IMR-90 (cell line): ENCODE results near the gene GAS7. TPM values are rescaled to one million over a fixed set of nuclear protein-coding genes. Genes with fewer than 3 reads are reported as not detected.

Source experiments
- ATAC-seq: fragments of 200-7000 bp; cut with Tn5 transposase; 2 replicates; pipeline ENCODE4 v1.9.1; 2020; ENCODE audit warnings: low read depth, mild to moderate bottlenecking, moderate library complexity
- BruUV-seq: library from RNA; stranded (reverse); fragments of 400-500 nt; replicated peaks from 2 replicates; lab custom pipeline; 2021; lab: Mats Ljungman, UMichigan
- CTCF ChIA-PET: fragments of 300-600 bp; formaldehyde crosslinking; extraction: SDS; loops from one replicate; lab custom pipeline; 2021; ENCODE audit warnings: antibody characterized with exemption; lab: Yijun Ruan, JAX
- POLR2A ChIA-PET: fragments of 300-600 bp; sonication (Branson Sonifier 250); formaldehyde crosslinking; loops from one replicate; lab custom pipeline; 2022; ENCODE audit warnings: antibody characterized with exemption; ENCODE audit not compliant: unreplicated experiment; lab: Charles Lee
- DNase-seq: peaks from one replicate; pipeline ENCODE4 v3.0.0; 2013
- H2AFZ ChIP-seq: replicated peaks from 2 replicates; pipeline ENCODE3; 2013; ENCODE audit warnings: low read length, mild to moderate bottlenecking; ENCODE audit not compliant: poor library complexity
- H2AK5ac ChIP-seq: 2 replicates; pipeline ENCODE4 v1.6.1; 2013; ENCODE audit warnings: low read depth, low read length, inconsistent platforms
- H2AK9ac ChIP-seq: replicated peaks from 2 replicates; pipeline ENCODE3; 2013; ENCODE audit warnings: mild to moderate bottlenecking, low read depth, low read length, moderate library complexity; ENCODE audit not compliant: poor library complexity
- H2BK120ac ChIP-seq: 2 replicates; pipeline ENCODE4 v1.6.1; 2013; ENCODE audit warnings: low read depth, low read length, inconsistent platforms
- H2BK15ac ChIP-seq: 3 replicates; pipeline ENCODE4 v1.6.1; 2013; ENCODE audit warnings: low read depth, low read length, inconsistent platforms
- H2BK20ac ChIP-seq: 2 replicates; pipeline ENCODE4 v1.6.1; 2013; ENCODE audit warnings: low read depth, mild to moderate bottlenecking, inconsistent platforms, low read length, moderate library complexity
- H2BK5ac ChIP-seq: 2 replicates; pipeline ENCODE4 v1.6.1; 2013; ENCODE audit warnings: mild to moderate bottlenecking, low read depth, low read length, inconsistent platforms; ENCODE audit not compliant: poor library complexity, severe bottlenecking
- H3K14ac ChIP-seq: replicated peaks from 2 replicates; pipeline ENCODE4 v1.6.1; 2013; ENCODE audit warnings: low read depth, low read length, inconsistent platforms
- H3K18ac ChIP-seq: 2 replicates; pipeline ENCODE4 v1.6.1; 2013; ENCODE audit warnings: low read depth, low read length, control low read depth
- H3K23ac ChIP-seq: 2 replicates; pipeline ENCODE4 v1.6.1; 2013; ENCODE audit warnings: low read depth, low read length, inconsistent platforms
- H3K27ac ChIP-seq: 2 replicates; pipeline ENCODE4 v1.5.1; 2013; ENCODE audit warnings: mild to moderate bottlenecking, control low read depth, low read length; ENCODE audit not compliant: insufficient read depth
- H3K27me3 ChIP-seq: 2 replicates; pipeline ENCODE4 v1.6.1; 2013; ENCODE audit warnings: low read length; ENCODE audit not compliant: control insufficient read depth, insufficient read depth
- H3K36me3 ChIP-seq: 2 replicates; pipeline ENCODE4 v1.6.1; 2013; ENCODE audit warnings: low read length, mixed read lengths; ENCODE audit not compliant: control insufficient read depth, insufficient read depth
- H3K4ac ChIP-seq: 2 replicates; pipeline ENCODE4 v1.6.1; 2013; ENCODE audit warnings: low read depth, low read length, inconsistent platforms
- H3K4me1 ChIP-seq: 2 replicates; pipeline ENCODE4 v1.6.1; 2013; ENCODE audit warnings: low read length, mixed read lengths; ENCODE audit not compliant: control insufficient read depth, insufficient read depth
- H3K4me2 ChIP-seq: 2 replicates; pipeline ENCODE4 v1.6.1; 2013; ENCODE audit warnings: low read depth, mild to moderate bottlenecking, control low read depth, low read length, moderate library complexity
- H3K4me3 ChIP-seq: 2 replicates; pipeline ENCODE4 v1.5.1; 2013; ENCODE audit warnings: low read depth, mild to moderate bottlenecking, control low read depth, low read length, moderate library complexity; ENCODE audit not compliant: insufficient read depth
- H3K56ac ChIP-seq: 2 replicates; pipeline ENCODE4 v1.6.1; 2013; ENCODE audit warnings: low read length, inconsistent platforms; ENCODE audit not compliant: insufficient read depth; ENCODE audit errors: extremely low read depth
- H3K79me1 ChIP-seq, 2 experiments: 2 replicates each; pipeline ENCODE4 v1.6.1; 2013; ENCODE audit warnings: low read length in 2 of 2, inconsistent platforms in 1 of 2, low read depth in 1 of 2
- H3K9ac ChIP-seq: 2 replicates; pipeline ENCODE4 v1.6.1; 2013; ENCODE audit warnings: low read depth, low read length, control low read depth
- H3K9me1 ChIP-seq: 2 replicates; pipeline ENCODE4 v1.6.1; 2013; ENCODE audit warnings: low read length, inconsistent platforms; ENCODE audit not compliant: insufficient read depth
- H3K9me3 ChIP-seq: 2 replicates; pipeline ENCODE4 v1.6.1; 2013; ENCODE audit warnings: low read length; ENCODE audit not compliant: control insufficient read depth, insufficient read depth
- H4K20me1 ChIP-seq: 2 replicates; pipeline ENCODE4 v1.6.1; 2013; ENCODE audit warnings: low read length, inconsistent platforms; ENCODE audit not compliant: insufficient read depth
- H4K5ac ChIP-seq: 2 replicates; pipeline ENCODE4 v1.6.1; 2013; ENCODE audit warnings: mild to moderate bottlenecking, low read depth, low read length, control low read depth
- H4K8ac ChIP-seq, 2 experiments: 2 replicates each; pipeline ENCODE4 v1.6.1; 2013; ENCODE audit warnings: low read depth in 2 of 2, low read length in 2 of 2, control low read depth in 1 of 2, inconsistent platforms in 1 of 2
- H4K91ac ChIP-seq: 2 replicates; pipeline ENCODE4 v1.6.1; 2013; ENCODE audit warnings: low read depth, low read length, inconsistent platforms; ENCODE audit not compliant: insufficient read depth
- BHLHE40 ChIP-seq: fragments of 150-350 bp; IDR thresholded peaks from 2 replicates; pipeline ENCODE4 v1.6.1; 2016; ENCODE audit warnings: mild to moderate bottlenecking, low read depth, low read length
- CHD1 ChIP-seq: IDR thresholded peaks from 2 replicates; pipeline ENCODE4 v1.6.1; 2012; ENCODE audit warnings: low read depth, low read length, improper control_type of control experiment
- CTCF ChIP-seq: conservative IDR thresholded peaks from 2 replicates; pipeline ENCODE4 v1.5.1; 2012; ENCODE audit warnings: mild to moderate bottlenecking, low read depth, low read length, improper control_type of control experiment
- MAFK ChIP-seq: IDR thresholded peaks from 2 replicates; pipeline ENCODE4 v1.6.1; 2012; ENCODE audit warnings: low read depth, low read length, improper control_type of control experiment
- NFE2L2 ChIP-seq: fragments of 150-350 bp; IDR thresholded peaks from 2 replicates; pipeline ENCODE4 v1.6.1; 2016; ENCODE audit warnings: low read depth, mild to moderate bottlenecking, low read length
- RAD21 ChIP-seq: IDR thresholded peaks from 2 replicates; pipeline ENCODE4 v1.6.1; 2012; ENCODE audit warnings: low read length, improper control_type of control experiment
- SMC3 ChIP-seq: fragments of 150-350 bp; IDR thresholded peaks from 2 replicates; pipeline ENCODE4 v1.6.1; 2016; ENCODE audit warnings: low read depth, mild to moderate bottlenecking, antibody characterized with exemption, low read length, moderate library complexity
- WGBS, 2 experiments: methylation state at CpG; one replicate each; pipeline versions ENCODE4 v1.1.5 to v1.1.7; 2013; ENCODE audit warnings: missing lambda C conversion rate in 2 of 2; ENCODE audit not compliant: insufficient read length in 1 of 2; ENCODE audit errors: extremely low coverage in 2 of 2; 5-methylcytosine and 5-hydroxymethylcytosine counted together
- dilution Hi-C: fragments of 300-500 bp; cut with HindIII; formaldehyde crosslinking; loops from one replicate; pipeline ENCODE4 v1.14.3; 2018; ENCODE audit warnings: low sequenced_read_pairs; ENCODE audit not compliant: unreplicated experiment
- in situ Hi-C: fragments of 300-500 bp; cut with MboI; formaldehyde crosslinking; loops from 3 replicates; pipeline ENCODE4 v1.14.3; 2019; ENCODE audit warnings: low sequenced_read_pairs, inconsistent platforms, mixed read lengths
- intact Hi-C: fragments of 100-400 bp; cut with micrococcal nuclease; formaldehyde crosslinking; loops from 2 replicates; pipeline ENCODE4 v1.10.0; 2022
- polyA plus RNA-seq, 3 experiments: library from polyadenylated mRNA; depleted of rRNA; stranded (reverse); fragments of >200 nt; gene quantifications; 2 replicates each; pipeline ENCODE4 v1.2.3, GENCODE V29; 2012; ENCODE audit warnings: low replicate concordance in 1 of 3
- total RNA-seq: library from RNA; depleted of rRNA; stranded (reverse); fragments of >200 nt; gene quantifications from 2 replicates; pipeline ENCODE4 v1.2.3, GENCODE V29; 2012

The GAS7 gene
- total and polyA plus RNA-seq, 2 of the 4 experiments (the other 2 are of a cell fraction) = 4.6 to 5.0 TPM

- Histone ChIP-seq H2BK20ac (peak overlapping the region; percentile 52; the same call in 1 of the 2 replicates), H2BK15ac (no peak overlapping the region), H3K27me3 (no peaks in the 10 kb centered on the region), H3K4me1 (peaks cover 6% of the 10 kb centered on the region; the same call in 1 of the 2 replicates), H3K27ac (no peak overlapping the region), H3K36me3 (peaks cover 3% of the 10 kb centered on the region; the same call in 1 of the 2 replicates), H3K9ac (no peak overlapping the region), H3K18ac (no peak overlapping the region), H3K14ac (no peak overlapping the region), H4K91ac (no peak overlapping the region), H3K79me1 (no peaks in the 10 kb centered on the region), H3K9me1 (no peaks in the 10 kb centered on the region), H3K56ac (no peak overlapping the region), H3K9me3 (no peaks in the 10 kb centered on the region), H3K4me2 (no peak overlapping the region), H3K4ac (0 out of 2 replicates have a peak overlapping the region, but pooled peaks have one; percentile 18), H4K5ac (no peak overlapping the region; the same call in 1 of the 2 replicates), H2BK120ac (no peak overlapping the region), H2BK5ac (no peak overlapping the region), H3K23ac (no peak overlapping the region), H2AFZ (peak overlapping the region; percentile 70), H3K4me3 (no peak overlapping the region), H2AK9ac (no peak overlapping the region), H2AK5ac (peak overlapping the region; percentile 47; the same call in 1 of the 2 replicates), H4K20me1 (no peaks in the 10 kb centered on the region), H4K8ac (peak overlapping the region in 1 of 2 experiments; percentile 63; a peak in 2 of 4 replicates)
- in situ Hi-C loops (loop anchor here (5.0 kb wide), 1 partner anchor 688 kb away; no protein-coding TSS in a partner anchor), intact Hi-C loops (loop anchor here (1.0 to 2.0 kb wide), 6 partner anchors 35 to 694 kb away; no protein-coding TSS in a partner anchor), dilution Hi-C loops (no loop called here)
- no TSS peak for BruUV-seq
- CTCF ChIA-PET = interaction anchor here (0.6 to 1.3 kb wide), 7 partner anchors 8 to 686 kb away, joined by 3 to 6 read pairs (median 3); no protein-coding TSS in a partner anchor
- DNase-seq = peak; percentile 75
- TF ChIP-seq CTCF = peak; percentile 91
- peak; percentile 63 for TF ChIP-seq BHLHE40
- TF ChIP-seq RAD21 = peak; percentile 91
- TF ChIP-seq NFE2L2 = no peak
- no peak for TF ChIP-seq CHD1
- TF ChIP-seq SMC3 = peak; percentile 79
- no peak for TF ChIP-seq MAFK
- no CpG with 5 or more reads among the region's 6 CpGs for WGBS, 2 experiments
- peak; percentile 82 for ATAC-seq
- POLR2A ChIA-PET = no interaction called here
Measured at GRCh38 chr17:9924735-9925191, 273.6 kb downstream of the GAS7 start.
